HG03139 (cell line): ENCODE results near the gene CD276.

ENCODE experiments used
- ATAC-seq: cut with Tn5 transposase; IDR thresholded peaks from one replicate; pipeline ENCODE4 v1.9.1; 2021; ENCODE audit not compliant: unreplicated experiment

The CD276 gene

GRCh38 chr15:73746883-73747282 lies 62.7 kb downstream of the CD276 start:
- no peak for ATAC-seq

GRCh38 chr15:73747847-73748590 lies 63.8 kb downstream of the CD276 start:
- no peak for ATAC-seq

GRCh38 chr15:73748730-73749129 lies 64.5 kb downstream of the CD276 start:
- no peak for ATAC-seq

- ATAC-seq, result no peak
Measured at GRCh38 chr15:73749533-73749932, 65.3 kb downstream of the CD276 start.

- ATAC-seq, result no peak
Measured at GRCh38 chr15:73749971-73750370, 65.8 kb downstream of the CD276 start.

GRCh38 chr15:73750438-73750837 lies 66.3 kb downstream of the CD276 start:
- ATAC-seq, result no peak

- ATAC-seq, result no peak
Measured at GRCh38 chr15:73750951-73751350, 66.8 kb downstream of the CD276 start.

GRCh38 chr15:73751511-73751898 lies 67.3 kb downstream of the CD276 start:
- no peak for ATAC-seq

- no peak for ATAC-seq
Measured at GRCh38 chr15:73751899-73752805, 68.0 kb downstream of the CD276 start.

GRCh38 chr15:73752806-73753193 lies 68.6 kb downstream of the CD276 start:
- ATAC-seq, result no peak

- ATAC-seq, result no peak
Measured at GRCh38 chr15:73753250-73754130, 69.3 kb downstream of the CD276 start, which contains the start of gene INSYN1. INSYN1 (minus strand) TSS chr15:73753351; CDS start chr15:73751130, 2,221 bp downstream.

- no peak for ATAC-seq
Measured at GRCh38 chr15:73754461-73754860, 70.3 kb downstream of the CD276 start.

- no peak for ATAC-seq
Measured at GRCh38 chr15:73755481-73755880, 71.3 kb downstream of the CD276 start.

GRCh38 chr15:73755946-73756345 lies 71.8 kb downstream of the CD276 start:
- no peak for ATAC-seq

GRCh38 chr15:73756390-73756789 lies 72.2 kb downstream of the CD276 start:
- no peak for ATAC-seq

GRCh38 chr15:73756947-73757513 lies 72.8 kb downstream of the CD276 start:
- ATAC-seq, result no peak

GRCh38 chr15:73757571-73757970 lies 73.4 kb downstream of the CD276 start:
- no peak for ATAC-seq

GRCh38 chr15:73758461-73758860 lies 74.3 kb downstream of the CD276 start:
- ATAC-seq, result no peak

GRCh38 chr15:73760330-73761329 lies 76.4 kb downstream of the CD276 start:
- no peak for ATAC-seq

- no peak for ATAC-seq
Measured at GRCh38 chr15:73763931-73764330, 79.7 kb downstream of the CD276 start.
